Uterine smooth muscle cell (primary cell): Measurements from ENCODE around the gene SMPDL3B. TPM values are rescaled to one million over a fixed set of nuclear protein-coding genes. Genes with fewer than 3 reads are reported as not detected.

ENCODE experiments used
- total RNA-seq: library from RNA; depleted of rRNA; stranded (reverse); fragments of >200 nt; gene quantifications from 2 replicates; pipeline ENCODE4 v1.2.3, GENCODE V29; 2014

The SMPDL3B gene
- 0.25 TPM in 1 of 2 replicates, not detected in the other for total RNA-seq

GRCh38 chr1:27934818-27935549, at the start of gene SMPDL3B:
Gene SMPDL3B (plus strand): TSS chr1:27935000. CDS start chr1:27935184, 184 bp downstream.

GRCh38 chr1:27959792-27960603, 25.2 kb downstream of the SMPDL3B start, which contains the start of gene XKR8:
Gene XKR8 (plus strand): TSS chr1:27959973. CDS start chr1:27960070, 97 bp downstream.

Other genes starting within 250 kb of the SMPDL3B start
- gene FAM76A, start 209.0 kb upstream of the SMPDL3B start, total RNA-seq = 16.1 and 19.4 TPM in 2 replicates
- gene STX12, start 161.8 kb upstream of the SMPDL3B start, total RNA-seq = 45.5 and 52.7 TPM in 2 replicates
- 43.0 and 54.2 TPM in 2 replicates for gene PPP1R8, start 104.2 kb upstream of the SMPDL3B start, total RNA-seq
- gene THEMIS2, start 62.5 kb upstream of the SMPDL3B start, total RNA-seq = 7.3 and 11.6 TPM in 2 replicates
- 21.5 and 43.4 TPM in 2 replicates for gene RPA2, start 20.4 kb upstream of the SMPDL3B start, total RNA-seq
- 4.5 and 5.4 TPM in 2 replicates for gene XKR8, start 25.0 kb downstream of the SMPDL3B start, total RNA-seq
- 10.5 and 12.3 TPM in 2 replicates for gene EYA3, start 153.6 kb downstream of the SMPDL3B start, total RNA-seq
- 0.12 and 0.33 TPM in 2 replicates for gene PTAFR, start 241.7 kb downstream of the SMPDL3B start, total RNA-seq